GM19023 (cell line): Measurements from ENCODE around the gene UBTD2.
"Not testable (repeated sequence)": the region's sequence is repeated elsewhere in the genome, so short reads cannot be mapped to it uniquely, and the experiment has no call there.

Source experiments
- ATAC-seq: cut with Tn5 transposase; IDR thresholded peaks from one replicate; pipeline ENCODE4 v1.9.1; 2021; ENCODE audit warnings: mild to moderate bottlenecking, moderate library complexity; ENCODE audit not compliant: unreplicated experiment

UBTD2 gene

GRCh38 chr5:172199446-172199845, 84.1 kb downstream of the UBTD2 start:
- ATAC-seq = no peak

GRCh38 chr5:172197775-172198174, 85.8 kb downstream of the UBTD2 start:
- ATAC-seq = not testable (repeated sequence)

- no peak for ATAC-seq
These were observed 88.4 kb downstream of the UBTD2 start for GRCh38 chr5:172194985-172195774.

GRCh38 chr5:172193872-172194271, 89.7 kb downstream of the UBTD2 start, which contains the start of gene EFCAB9:
TSS of gene EFCAB9 (plus strand) at chr5:172194172. CDS start at chr5:172194173, 1 bp downstream.
- no peak for ATAC-seq

- no peak for ATAC-seq
These were observed 93.8 kb downstream of the UBTD2 start for GRCh38 chr5:172189693-172190296.

GRCh38 chr5:172188893-172189692, 94.5 kb downstream of the UBTD2 start:
- ATAC-seq = no peak

GRCh38 chr5:172188033-172188892, 95.3 kb downstream of the UBTD2 start, which contains the start of gene STK10:
TSS of gene STK10 (minus strand) at chr5:172188224. CDS start at chr5:172188042, 182 bp downstream.
- peak; percentile 75 for ATAC-seq

GRCh38 chr5:172187118-172188032, 96.2 kb downstream of the UBTD2 start:
- peak; percentile 28 for ATAC-seq

GRCh38 chr5:172186114-172186695, 97.4 kb downstream of the UBTD2 start:
- ATAC-seq = no peak

GRCh38 chr5:172185096-172185461, 98.5 kb downstream of the UBTD2 start:
- ATAC-seq = no peak

GRCh38 chr5:172183881-172184280, 99.7 kb downstream of the UBTD2 start:
- ATAC-seq = no peak

- ATAC-seq = no peak
These were observed 101.3 kb downstream of the UBTD2 start for GRCh38 chr5:172182291-172182690.

GRCh38 chr5:172180936-172181335, 102.6 kb downstream of the UBTD2 start:
- ATAC-seq = no peak

GRCh38 chr5:172178991-172179989, 104.3 kb downstream of the UBTD2 start:
- peak; percentile 36 for ATAC-seq

- no peak for ATAC-seq
These were observed 105.1 kb downstream of the UBTD2 start for GRCh38 chr5:172178301-172178987.

GRCh38 chr5:172177176-172177575, 106.4 kb downstream of the UBTD2 start:
- ATAC-seq = no peak

- ATAC-seq = peak; percentile 51
These were observed 108.3 kb downstream of the UBTD2 start for GRCh38 chr5:172175263-172175719.
